AG04450 (cell line): ENCODE data around the gene GNG3. TPM values are rescaled to one million over a fixed set of nuclear protein-coding genes. Genes with fewer than 3 reads are reported as not detected.
A peak's percentile ranks its signal among the peaks of the same experiment; 100 is the strongest.

Source experiments
- CTCF ChIA-PET: fragments of 300-600, 350-600 bp; formaldehyde crosslinking; extraction: SDS; loops from one replicate; lab custom pipeline; 2022; ENCODE audit warnings: antibody characterized with exemption, inconsistent platforms; lab: Charles Lee
- POLR2A ChIA-PET: fragments of 350-600 bp; formaldehyde crosslinking; extraction: SDS; loops from one replicate; lab custom pipeline; 2021; ENCODE audit warnings: antibody characterized with exemption, inconsistent platforms; lab: Yijun Ruan, JAX
- DNase-seq: peaks from one replicate; pipeline ENCODE4 v3.0.0-alpha.2; 2011; ENCODE audit warnings: low read depth, low spot score
- H3K27ac ChIP-seq: one replicate; pipeline ENCODE4 v1.5.1; 2012; ENCODE audit warnings: low read depth, low read length, control low read depth
- H3K27me3 ChIP-seq: one replicate; pipeline ENCODE4 v1.6.0; 2012; ENCODE audit warnings: low read length; ENCODE audit not compliant: control insufficient read depth, insufficient read depth
- H3K4me3 ChIP-seq: 2 replicates; pipeline ENCODE4 v1.5.1; 2011; ENCODE audit warnings: mild to moderate bottlenecking, low read depth, low read length, control low read depth
- H3K9me3 ChIP-seq: 2 replicates; pipeline ENCODE4 v1.5.1; 2012; ENCODE audit warnings: low read length; ENCODE audit not compliant: control insufficient read depth, insufficient read depth
- CTCF ChIP-seq: IDR thresholded peaks from 2 replicates; pipeline ENCODE4 v1.5.1; 2011; ENCODE audit warnings: low read depth, low read length, control low read depth, inconsistent platforms
- polyA plus RNA-seq: library from polyadenylated mRNA; depleted of rRNA; stranded (reverse); fragments of >200 nt; gene quantifications from 2 replicates; pipeline ENCODE4 v1.2.3, GENCODE V29; 2011

The GNG3 gene
- polyA plus RNA-seq, 1 experiment: not detected

GRCh38 chr11:62715150-62716130 is 8.0 kb downstream of the GNG3 start:
- no peak for DNase-seq
- CTCF ChIA-PET: interaction anchor here (0.6 to 1.9 kb wide), 2 partner anchors 71 to 165 kb away, joined by 3 to 6 read pairs; partner anchors contain the start of gene SLC3A2
- no peak overlapping the region for H3K4me3 ChIP-seq
- POLR2A ChIA-PET: interaction anchor here (0.6 kb wide), 2 partner anchors 9 to 71 kb away, joined by 3 to 4 read pairs; no protein-coding TSS in a partner anchor
- peak overlapping the region; percentile 31 for H3K27ac ChIP-seq
- no peaks in the 10 kb centered on the region; the same call in 1 of the 2 replicates for H3K9me3 ChIP-seq
- no peaks in the 10 kb centered on the region for H3K27me3 ChIP-seq
- TF ChIP-seq CTCF: no peak

GRCh38 chr11:62716206-62716605 is 8.7 kb downstream of the GNG3 start:
- no peaks in the 10 kb centered on the region; the same call in 1 of the 2 replicates for H3K9me3 ChIP-seq
- DNase-seq: no peak
- CTCF ChIA-PET: interaction anchor here (1.9 to 2.1 kb wide), 2 partner anchors 35 to 70 kb away, joined by 5 to 6 read pairs; no protein-coding TSS in a partner anchor

GRCh38 chr11:62716816-62717215 is 9.3 kb downstream of the GNG3 start:
- no peak for DNase-seq
- no peak for TF ChIP-seq CTCF
- ChIA-PET POLR2A (no interaction called here), CTCF (interaction anchor here (1.9 to 2.1 kb wide), 2 partner anchors 36 to 70 kb away, joined by 5 to 6 read pairs; no protein-coding TSS in a partner anchor)
- Histone ChIP-seq H3K27me3 (no peaks in the 10 kb centered on the region), H3K27ac (no peak overlapping the region), H3K9me3 (no peaks in the 10 kb centered on the region; the same call in 1 of the 2 replicates), H3K4me3 (no peak overlapping the region)

More at GRCh38 chr11:62716206-62716605, 8.7 kb downstream of the GNG3 start:
- no peaks in the 10 kb centered on the region for H3K27me3 ChIP-seq
- peak overlapping the region; percentile 11 for H3K27ac ChIP-seq
- no peak for TF ChIP-seq CTCF
- H3K4me3 ChIP-seq: no peak overlapping the region
- POLR2A ChIA-PET: no interaction called here

GRCh38 chr11:62719302-62719978 is 12.0 kb downstream of the GNG3 start:
- H3K27me3 ChIP-seq: no peaks in the 10 kb centered on the region

More at GRCh38 chr11:62719302-62719978, 12.0 kb downstream of the GNG3 start:
- no peak for DNase-seq
- ChIA-PET CTCF (interaction anchor here (0.6 to 1.1 kb wide), 2 partner anchors 38 to 96 kb away, joined by 3 to 5 read pairs; no protein-coding TSS in a partner anchor), POLR2A (interaction anchor here (0.7 kb wide), 1 partner anchor 904 kb away, joined by 4 read pairs; no protein-coding TSS in a partner anchor)
- Histone ChIP-seq H3K27ac (no peak overlapping the region), H3K4me3 (no peak overlapping the region), H3K9me3 (no peaks in the 10 kb centered on the region; the same call in 1 of the 2 replicates)
- no peak for TF ChIP-seq CTCF
